ENCODE data around the gene SIRT2.
"Not testable (repeated sequence)": the region's sequence is repeated elsewhere in the genome, so short reads cannot be mapped to it uniquely, and the experiment has no call there.

Gene SIRT2

DNA sequence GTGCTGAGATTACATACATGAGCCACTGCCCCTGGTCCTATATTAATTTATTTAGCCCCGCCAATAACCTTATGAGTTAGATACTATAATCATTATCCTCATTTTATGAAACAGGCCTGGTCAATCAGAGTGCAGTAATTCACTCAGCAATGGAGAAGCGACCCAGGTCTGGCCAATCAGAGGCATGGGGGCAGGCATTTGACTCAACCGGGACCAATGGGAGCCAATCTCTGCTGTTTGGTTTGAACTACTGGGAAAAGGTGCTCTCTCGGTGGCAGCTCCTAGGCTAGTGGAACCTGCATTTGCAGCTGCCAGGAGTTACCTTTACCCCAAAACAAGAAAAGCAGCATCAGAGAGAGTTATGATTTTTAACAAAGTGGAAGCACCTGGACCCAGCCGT lies 6.6 kb downstream of the SIRT2 start:
- DNase-seq: no peak

DNA sequence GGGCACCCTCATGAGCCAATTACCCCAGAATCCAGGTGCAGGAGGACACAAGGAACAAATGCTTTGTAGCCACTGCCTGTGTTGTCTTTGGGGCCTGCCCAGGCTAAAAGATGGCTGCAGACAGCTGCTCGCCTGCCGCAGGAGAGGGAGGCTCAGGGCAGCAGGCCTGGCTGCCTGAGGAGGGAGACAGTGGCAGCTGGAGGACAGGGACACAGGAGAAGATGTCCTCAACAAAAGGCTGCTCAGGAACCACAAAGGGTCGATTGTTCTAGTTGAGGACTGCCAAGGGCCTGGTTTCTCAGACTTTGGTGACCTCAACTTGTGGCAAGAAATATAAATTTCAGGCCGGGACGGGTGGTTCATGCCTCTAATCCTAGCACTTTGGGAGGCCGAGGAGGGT lies 7.6 kb downstream of the SIRT2 start:
- no peak for DNase-seq

DNA sequence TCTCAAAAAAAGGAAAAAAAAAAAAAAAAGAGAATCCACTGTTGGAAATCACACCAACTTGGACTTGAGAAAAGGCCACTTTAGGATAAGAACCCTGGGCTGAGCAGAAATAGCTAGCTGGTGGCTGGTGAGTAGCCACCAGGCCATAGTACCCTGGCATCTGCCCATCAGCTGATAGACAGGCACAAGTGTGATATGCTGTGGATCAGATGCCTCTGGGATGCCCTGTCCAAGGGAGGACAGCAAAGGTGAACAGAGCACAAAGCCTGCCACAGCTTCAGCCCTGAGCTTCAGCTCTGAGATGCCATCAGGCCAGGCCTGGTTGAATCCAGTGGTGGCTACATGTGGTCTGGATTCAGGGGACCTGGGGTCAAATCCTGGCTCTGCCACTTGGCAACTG lies 8.7 kb downstream of the SIRT2 start:
- DNase-seq: no peak

DNA sequence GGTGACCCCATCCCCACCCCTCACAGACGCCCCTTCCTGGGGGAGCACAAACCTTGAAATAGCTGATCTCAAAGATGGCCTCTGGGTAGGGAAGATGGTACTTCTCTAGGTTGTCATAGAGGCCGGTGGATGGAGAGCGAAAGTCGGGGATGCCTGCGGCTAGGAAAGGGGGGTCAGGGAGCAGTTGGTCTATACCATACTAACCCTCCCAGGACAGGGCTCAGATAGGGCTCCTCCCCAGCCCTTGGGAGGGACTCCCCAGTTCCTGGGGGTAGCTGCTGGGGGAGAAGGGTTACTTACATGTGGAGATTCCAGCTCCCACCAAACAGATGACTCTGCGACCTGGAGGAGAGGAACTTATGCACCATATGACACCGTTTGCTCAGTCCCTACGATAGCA lies 9.6 kb downstream of the SIRT2 start:
- DNase-seq: no peak

DNA sequence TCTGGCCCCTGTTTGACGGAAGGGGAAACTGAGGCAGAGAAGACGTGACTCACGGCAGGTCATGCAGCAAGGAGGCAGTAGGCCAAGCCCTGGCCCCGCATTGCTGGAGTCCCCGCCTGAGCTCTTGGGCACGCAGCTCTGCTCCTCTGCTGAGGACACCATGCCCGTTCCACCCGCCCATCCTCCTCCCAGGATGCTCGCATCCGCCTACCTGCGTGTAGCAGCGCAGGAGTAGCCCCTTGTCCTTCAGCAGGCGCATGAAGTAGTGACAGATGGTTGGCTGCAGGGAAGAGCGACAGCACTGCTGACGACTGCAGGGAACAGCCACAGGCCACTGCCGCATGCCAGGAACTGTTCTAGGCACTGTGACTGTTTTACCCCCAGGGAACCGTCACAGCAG lies 10.5 kb downstream of the SIRT2 start:
- no peak for DNase-seq

DNA sequence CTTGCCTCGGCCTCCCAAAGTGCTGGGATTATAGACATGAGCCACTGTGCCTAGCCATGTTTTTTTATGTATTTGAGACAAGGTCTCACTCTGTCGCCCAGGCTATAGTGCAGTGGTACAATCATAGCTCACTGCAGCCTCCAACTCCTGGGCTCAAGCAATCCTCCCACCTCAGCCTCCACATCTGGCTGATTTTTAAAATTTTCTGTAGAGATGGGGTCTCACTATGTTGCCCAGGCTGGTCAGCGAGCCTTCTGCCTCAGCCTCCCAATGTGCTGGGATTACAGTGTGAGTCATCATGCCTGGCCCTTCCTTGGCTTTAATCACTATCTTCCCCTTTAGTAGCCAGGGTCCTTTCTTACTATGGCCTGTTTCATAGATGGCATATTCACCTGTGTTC lies 14.7 kb downstream of the SIRT2 start:
- not testable (repeated sequence) for DNase-seq

DNA sequence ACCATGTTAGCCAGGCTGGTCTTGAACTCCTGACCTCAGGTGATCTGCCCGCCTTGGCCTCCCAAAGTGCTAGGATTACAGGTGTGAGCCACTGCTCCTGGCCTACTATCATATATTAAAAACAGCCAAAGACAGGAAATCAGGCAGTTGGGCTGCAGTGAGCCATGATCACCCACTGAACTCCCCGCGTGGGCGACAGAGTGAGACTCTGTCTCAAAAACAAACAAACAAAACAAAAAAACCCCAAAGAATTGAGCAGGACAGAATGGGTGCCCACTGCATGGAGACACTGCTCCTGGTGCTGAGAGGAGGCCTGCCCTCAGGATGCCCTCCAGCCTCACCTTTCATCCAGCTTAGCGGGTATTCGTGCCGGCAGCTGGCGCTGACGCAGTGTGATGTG lies 16.1 kb downstream of the SIRT2 start:
- DNase-seq: no peak

DNA sequence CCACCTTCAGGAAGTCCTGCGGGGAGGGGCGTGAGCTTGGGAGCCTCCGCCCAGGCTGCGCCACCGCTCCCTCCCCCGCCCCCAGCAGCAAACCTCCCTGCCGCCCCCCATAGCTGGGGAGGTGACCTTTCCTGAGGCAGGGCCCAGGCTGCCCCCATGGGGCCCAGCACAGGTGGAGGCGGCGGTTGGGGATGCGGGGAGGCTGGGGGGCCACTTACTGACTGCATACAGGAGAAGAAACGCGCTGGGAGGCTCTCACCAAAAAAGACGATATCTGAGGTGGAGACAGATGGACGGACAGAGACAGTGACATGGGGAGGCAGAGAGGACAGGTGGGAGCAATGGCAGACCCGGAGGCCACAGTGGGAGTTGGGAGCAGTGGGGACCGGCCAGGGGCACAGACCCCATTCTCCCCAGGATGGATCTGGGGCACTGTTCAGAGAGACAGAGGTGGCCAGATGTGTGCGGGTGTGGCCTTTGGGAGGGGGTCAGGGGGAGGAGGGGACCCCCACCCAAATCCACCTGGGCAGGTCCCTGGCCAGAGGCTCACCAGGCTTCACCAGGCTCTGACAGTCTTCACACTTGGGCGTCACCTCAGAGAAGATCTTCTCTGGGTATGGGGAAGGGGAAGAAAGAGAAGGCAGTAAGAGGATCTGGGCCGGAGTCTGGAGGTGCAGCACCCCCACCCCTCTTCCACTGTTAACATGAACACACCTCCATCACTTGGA lies 18.4 kb downstream of the SIRT2 start:
- no peak for DNase-seq

DNA sequence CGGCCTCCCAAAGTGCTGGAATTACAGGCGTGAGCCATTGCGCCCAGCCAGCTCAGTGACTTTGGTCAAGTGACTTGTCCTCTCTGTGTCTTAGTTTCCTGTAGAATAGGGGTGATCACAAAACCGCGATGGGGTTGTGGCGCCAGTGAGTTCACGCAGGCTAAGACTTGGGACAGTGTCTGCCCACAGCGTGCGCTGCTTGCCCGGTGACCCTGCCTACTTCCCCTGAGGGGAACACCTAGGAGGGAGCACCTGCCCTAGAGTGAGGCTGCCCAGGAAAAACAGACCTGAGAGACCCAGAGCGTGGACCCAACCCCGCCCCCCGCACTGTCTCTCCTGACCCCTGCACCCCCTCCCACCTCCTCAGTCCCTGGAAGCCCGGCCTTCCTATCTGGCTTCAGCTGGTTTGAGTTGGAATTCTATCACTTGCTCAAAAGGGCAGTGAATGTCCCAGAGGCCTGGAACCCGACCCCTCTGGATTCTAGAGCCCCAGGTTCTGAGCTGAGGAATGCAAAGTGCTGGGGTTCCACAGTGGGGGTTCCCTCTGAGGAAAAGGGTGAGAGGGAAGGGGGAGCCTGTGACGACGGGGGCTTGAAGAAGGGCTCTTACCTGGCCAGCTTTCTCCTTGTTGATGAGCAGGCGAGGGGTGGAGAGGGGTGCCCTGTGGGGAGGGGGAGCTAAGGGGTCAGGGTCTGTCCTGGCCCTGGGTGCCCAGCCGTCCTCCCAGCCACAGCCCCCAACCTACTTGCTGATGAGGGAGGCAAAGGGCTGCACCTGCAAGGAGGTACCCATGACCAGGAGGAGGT lies 19.1 kb downstream of the SIRT2 start:
- no peak for DNase-seq

DNA sequence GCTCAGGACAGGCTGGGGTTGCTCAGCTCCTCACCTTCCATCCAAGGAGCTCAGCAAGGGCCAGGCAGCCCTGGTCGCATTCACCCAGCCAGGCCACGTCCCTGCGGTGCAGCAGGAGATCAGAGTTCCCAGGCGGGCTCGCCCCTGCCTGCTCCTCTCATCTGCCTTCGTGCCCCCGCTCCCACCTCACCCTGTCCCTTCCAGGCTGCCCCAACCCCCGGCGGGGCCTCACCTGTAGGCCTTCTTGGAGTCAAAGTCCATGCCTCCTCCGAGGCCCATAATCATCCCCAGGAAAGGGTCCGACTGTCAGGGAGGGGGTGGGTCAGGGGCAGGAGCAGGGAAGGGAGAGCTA lies 20.0 kb downstream of the SIRT2 start:
- DNase-seq: no peak

DNA sequence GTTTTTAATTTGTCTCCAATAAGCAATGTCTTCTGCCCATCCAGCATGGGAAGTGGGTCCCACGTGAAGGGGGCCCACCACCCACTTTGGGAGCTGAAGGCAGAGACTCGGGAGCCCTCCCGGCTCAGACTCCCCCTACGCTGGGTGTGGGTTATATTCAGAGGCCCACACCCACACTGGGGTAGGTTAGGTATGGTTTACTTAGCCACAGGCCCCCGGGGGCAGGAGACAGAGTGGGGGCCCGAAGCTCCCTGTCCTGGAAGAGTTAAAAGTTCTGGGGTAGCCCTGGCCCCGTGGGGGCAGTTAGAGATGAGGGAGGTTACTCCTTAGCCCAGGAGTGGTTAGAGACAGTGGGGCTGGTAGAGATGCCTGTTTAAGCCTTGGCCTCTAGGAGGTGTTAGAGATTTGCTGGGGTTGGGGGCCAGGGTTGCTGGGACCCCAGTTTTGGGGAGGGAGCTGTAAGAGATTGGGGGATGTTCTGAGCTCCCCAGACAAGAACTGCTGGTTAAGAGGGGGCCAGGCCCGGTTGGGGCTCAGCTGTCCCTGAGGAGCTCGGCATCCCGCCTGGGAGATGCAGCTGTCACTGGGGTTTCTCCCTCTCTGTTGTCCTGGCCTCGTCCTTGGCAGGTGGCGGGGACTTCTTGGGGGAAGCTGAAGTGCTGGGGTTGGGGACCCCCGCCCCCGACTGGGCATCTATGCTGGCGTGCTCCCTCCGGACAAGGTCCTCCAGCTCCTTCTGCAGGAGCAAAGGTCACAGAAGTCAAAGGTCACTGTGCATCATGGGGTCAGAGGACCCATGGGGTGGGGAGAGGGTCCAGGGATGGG lies 20.6 kb downstream of the SIRT2 start:
- DNase-seq: no peak

DNA sequence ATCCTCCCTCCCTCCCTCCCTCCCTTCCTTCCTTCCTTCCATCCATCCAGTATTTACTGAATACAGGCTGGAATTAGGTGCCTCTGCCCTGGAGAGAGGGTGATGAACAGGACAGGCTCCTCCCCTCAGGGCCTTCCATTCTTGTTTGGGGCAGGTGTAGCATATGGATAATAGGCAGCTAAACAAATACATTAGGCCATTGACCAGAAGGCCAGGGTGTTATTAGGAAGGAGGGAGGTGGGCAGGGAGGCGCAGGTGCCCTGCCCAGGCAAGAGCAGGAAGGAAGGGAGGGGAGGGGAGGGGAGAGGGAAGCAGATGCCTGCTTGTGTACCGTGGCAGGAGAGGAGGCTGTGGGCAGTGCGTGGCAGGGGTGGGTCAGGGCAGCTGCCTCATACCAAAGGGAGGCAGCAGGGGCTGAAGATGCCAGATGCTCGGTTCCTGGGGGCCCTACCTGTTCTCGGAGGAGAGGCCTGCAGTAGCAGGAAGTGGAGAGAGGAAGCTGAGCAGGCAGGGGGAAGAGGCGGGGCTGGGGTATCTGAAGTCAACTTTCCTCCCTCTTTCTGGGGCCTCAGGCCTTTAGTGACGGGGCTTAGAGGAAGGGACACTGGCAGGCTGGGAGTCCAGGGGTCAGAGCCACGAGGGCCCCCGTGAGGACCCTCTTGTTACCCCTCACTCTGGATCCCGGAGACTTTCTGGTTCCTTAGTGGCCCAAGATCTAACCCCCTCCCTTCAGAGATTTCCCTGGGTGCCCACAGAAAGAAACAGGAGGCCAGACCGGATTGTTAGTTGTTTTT lies 21.4 kb downstream of the SIRT2 start, which contains the start of gene RINL:
RINL (minus strand) TSS at position 495 of the 794 bp plus-strand sequence. CDS start 1,533 bp downstream, outside the sequence.
- DNase-seq: peak; percentile 63

DNA sequence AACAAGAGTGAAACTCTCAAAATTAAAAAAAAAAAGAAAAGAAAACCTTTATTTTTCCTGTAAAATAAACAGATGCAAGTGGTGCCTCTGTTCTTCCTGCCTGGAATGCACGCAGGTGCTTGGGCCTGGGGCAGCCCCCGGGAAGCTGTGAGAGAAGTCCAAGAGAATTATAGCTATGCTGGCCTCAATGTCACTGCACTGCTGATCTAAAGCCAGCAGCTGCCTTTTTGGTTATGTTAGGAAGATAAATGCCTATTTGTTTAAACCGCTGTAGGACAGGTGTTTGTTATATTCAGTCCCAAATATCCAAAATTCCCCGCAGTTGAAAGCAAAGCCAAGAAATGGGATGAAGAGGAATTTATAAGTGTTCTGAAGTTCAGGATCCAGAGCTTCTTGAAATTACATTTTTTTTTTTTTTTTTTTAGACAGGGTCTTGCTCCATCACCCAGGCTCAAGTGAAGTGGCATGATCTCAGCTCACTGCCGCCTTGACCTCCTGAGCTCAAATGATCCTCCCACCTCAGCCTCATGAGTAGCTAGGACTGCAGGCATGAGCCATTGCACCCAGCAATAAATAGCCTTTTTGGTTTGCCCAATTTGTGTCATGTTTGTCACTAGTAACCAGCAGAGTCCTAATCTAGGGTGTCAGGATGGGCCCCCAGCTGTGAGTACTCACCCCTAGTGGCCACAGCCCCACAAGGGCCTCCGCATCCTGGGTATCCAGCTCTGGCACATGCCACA lies 23.6 kb downstream of the SIRT2 start:
- no peak for DNase-seq

DNA sequence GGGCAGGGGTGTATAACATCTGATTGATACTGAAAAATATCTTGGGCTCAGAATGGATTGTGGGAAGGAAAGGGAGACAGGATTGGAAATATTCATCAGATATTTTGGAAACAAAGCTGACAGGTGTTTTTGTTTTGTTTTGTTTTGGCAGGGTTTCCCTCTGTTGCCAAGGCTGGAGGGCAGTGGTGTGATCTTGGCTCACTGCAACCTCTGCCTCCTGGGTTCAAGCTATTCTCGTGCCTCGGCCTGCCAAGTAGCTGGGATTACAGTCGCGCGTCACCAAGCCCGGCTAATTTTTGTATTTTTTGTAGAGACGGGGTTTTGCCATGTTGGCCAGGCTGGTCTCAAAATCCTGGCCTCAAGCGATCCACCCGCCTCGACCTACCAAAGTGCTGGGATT lies 26.0 kb downstream of the SIRT2 start:
- DNase-seq: not testable (repeated sequence)

DNA sequence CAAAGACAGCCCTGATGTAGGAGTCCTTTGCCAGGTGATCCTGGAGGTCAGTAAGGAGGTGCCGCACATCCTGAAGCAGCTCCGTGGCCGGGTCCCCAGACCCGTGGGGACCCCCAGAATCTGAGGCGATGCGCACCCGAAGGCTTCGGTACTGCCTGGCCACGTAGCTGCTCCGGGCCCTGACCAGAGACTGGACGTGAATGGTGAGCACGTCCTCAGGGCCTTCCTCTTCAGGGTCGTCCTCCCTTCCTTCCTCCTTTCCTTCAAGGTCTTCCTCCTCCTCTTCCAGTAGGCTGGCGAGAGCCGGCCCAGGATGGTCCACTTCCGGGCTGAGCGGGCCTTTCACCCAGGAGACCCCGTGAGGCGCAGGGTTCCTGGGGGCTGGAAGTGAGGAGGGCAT lies 28.8 kb downstream of the SIRT2 start:
- DNase-seq: no peak

DNA sequence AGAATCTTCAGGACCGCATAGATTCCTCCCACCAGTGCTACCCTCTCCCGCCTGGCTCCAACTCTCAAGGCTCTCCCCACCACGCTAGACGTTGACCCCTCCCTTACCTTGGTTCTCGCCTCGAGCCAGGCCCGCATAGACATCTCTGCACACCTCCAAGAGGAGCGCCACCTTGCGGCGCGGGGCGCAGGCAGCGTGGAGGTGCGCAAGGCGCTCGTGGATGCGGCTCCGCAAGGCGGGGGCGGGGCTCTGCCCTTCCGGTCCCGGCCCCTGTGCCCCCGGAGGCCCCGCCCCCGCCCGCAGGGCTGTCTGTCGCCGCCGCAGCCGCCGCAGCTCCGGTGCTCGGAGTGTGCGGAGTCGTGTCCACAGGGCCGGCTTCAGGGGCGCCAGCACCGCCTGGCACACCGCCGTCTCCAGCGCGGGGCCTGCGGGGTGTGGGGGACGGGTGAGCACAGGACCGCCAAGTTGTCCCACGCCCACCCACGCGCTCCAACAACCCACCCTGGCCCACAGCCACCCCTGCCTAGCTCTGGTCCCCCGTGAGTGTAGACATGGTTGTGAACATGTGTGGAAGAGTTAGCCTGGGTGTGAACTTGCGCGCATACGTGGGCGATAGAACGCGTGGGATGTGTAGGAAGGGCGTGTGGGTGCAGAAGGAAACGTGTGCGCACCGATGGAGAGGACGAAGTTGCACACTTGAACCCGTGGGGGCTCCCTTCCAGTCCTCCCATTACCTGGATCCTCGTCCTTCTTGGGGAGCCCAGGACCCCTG lies 29.4 kb downstream of the SIRT2 start:
- DNase-seq: no peak

DNA sequence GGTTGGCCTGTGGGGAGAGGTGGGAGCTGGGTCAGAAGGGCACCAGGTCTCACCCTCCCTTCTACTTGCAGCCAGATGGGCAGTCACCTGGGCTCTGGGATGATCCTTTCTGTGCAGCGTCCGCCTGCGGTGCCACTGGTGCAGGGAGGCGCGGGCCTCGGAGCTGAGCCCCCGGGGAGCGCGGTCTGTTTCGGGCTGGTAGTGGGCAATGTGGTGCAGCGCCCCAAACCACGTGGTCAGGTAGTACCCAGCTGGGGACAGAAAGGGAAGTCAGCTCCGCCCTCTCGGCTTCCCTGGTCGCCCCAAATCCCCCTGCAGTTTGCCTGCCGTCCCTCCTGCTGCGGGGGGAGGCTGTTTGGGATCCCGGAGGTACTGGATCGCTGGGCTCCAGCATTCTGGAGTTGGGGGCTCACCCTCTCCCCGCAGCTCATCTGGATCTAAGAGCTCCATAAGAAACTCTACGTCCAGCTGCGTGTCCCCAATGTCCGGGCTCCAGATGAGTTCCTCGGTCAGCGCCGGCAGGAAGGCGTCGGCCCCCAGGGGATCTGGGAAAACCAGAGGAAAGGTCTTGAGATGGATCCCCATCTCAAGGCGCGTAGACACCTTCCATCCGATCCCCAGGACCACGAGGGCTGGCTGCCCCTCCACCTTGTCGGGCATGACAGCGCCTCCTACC lies 30.1 kb downstream of the SIRT2 start:
- DNase-seq: no peak

DNA sequence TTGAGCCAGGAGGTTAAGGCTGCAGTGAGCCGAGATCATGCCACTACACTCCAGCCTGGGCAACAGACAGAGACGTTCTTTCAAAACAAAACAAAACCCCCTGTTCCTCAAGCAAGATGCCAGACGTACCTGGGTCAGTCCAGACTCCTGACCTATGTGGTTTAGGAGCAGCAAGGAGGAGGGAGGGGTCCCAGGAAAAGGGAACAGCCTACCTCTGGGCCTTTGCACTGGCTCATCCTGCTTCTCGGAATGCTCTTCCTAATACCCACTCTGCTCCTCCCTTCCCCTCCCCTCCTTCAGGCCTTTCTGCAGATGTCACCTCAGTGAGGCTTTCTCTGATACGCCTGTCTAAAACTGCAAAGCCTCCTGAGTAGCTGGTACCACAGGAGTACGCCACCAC lies 30.9 kb downstream of the SIRT2 start:
- no peak for DNase-seq

DNA sequence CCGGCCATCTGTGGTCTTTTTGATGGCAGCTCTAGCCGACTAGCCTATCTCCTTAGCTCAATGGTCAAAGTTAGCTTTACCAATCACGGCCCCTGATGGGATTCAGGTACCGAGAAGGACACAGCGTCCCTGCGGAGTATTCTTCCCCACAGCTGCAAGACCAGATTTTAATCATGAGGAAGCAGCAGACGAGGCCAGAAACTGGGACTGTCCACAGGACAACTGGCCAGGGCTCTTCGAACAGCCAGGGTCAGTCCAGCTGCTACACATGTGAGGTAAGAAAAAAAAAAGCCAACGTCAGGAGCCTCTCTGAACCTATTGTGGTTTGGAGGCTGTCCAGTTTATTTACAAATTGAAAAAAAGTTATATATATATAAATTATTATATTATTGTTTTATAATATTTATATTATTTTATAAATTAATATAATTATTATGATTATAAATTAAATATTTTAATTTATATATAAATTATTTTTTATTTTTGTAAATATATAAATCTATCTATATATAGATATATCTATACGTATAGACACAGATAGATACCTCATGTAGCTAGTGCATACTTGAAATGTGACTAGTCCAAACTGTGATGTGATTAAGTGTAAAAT lies 32.1 kb downstream of the SIRT2 start:
- no peak for DNase-seq
